SK-N-SH (cell line): ENCODE data around the gene TCFL5. TPM values are rescaled to one million over a fixed set of nuclear protein-coding genes. Genes with fewer than 3 reads are reported as not detected.

Experiments used
- CTCF ChIA-PET: fragments of 300-600, 350-600 bp; formaldehyde crosslinking; extraction: SDS; loops from one replicate; lab custom pipeline; 2021; lab: Yijun Ruan, JAX
- POLR2A ChIA-PET: fragments of 350-600 bp; sonication (Branson Sonifier 250); formaldehyde crosslinking; extraction: SDS; loops from one replicate; lab custom pipeline; 2020; ENCODE audit warnings: antibody characterized with exemption, inconsistent platforms; lab: Yijun Ruan, JAX
- DNase-seq: peaks from one replicate; pipeline ENCODE4 v3.0.0; 2012
- H2AFZ ChIP-seq: fragments of 200-600 bp; sonication (generic); 2 replicates; pipeline ENCODE4 v1.8.1; 2016; ENCODE audit warnings: antibody characterized with exemption, mild to moderate bottlenecking, low read depth
- H3F3A ChIP-seq: fragments of 200-600 bp; sonication (generic); replicated peaks from 2 replicates; pipeline ENCODE3; 2016; ENCODE audit warnings: antibody characterized with exemption, mild to moderate bottlenecking; ENCODE audit not compliant: insufficient read depth
- H3K27ac ChIP-seq, 2 experiments: fragments of 200-500 bp in 1 of 2; fragments of 200-600 bp in 1 of 2; sonication (Bioruptor generic) in 1 of 2; sonication (generic), shearing (Covaris generic) in 1 of 2; 2 replicates each; pipeline versions ENCODE4 v1.5.1 to v1.6.1; 2014 to 2016; ENCODE audit warnings: low read depth in 2 of 2, inconsistent platforms in 1 of 2, low read length in 1 of 2, mild to moderate bottlenecking in 1 of 2, mixed read lengths in 1 of 2
- H3K27me3 ChIP-seq: fragments of 200-600 bp; sonication (generic), shearing (Covaris generic); 2 replicates; pipeline ENCODE4 v1.6.1; 2016; ENCODE audit warnings: mixed run types; ENCODE audit not compliant: insufficient read depth
- H3K36me3 ChIP-seq, 2 experiments: fragments of 200-500 bp in 1 of 2; fragments of 200-600 bp in 1 of 2; sonication (Bioruptor generic) in 1 of 2; sonication (generic) in 1 of 2; replicated peaks in 1 of 2; 2 replicates each; pipeline versions ENCODE3 to v1.5.1; 2014 to 2016; ENCODE audit warnings: low read length in 1 of 2, mild to moderate bottlenecking in 1 of 2; ENCODE audit not compliant: insufficient read depth in 2 of 2, control insufficient read depth in 1 of 2
- H3K4me1 ChIP-seq, 2 experiments: fragments of 200-500 bp in 1 of 2; fragments of 200-600 bp in 1 of 2; sonication (Bioruptor generic) in 1 of 2; sonication (generic), shearing (Covaris generic) in 1 of 2; 2 replicates each; pipeline versions ENCODE4 v1.5.1 to v1.6.1; 2014 to 2016; ENCODE audit warnings: low read depth in 1 of 2, low read length in 1 of 2, mixed run types in 1 of 2; ENCODE audit not compliant: insufficient read depth in 2 of 2, control insufficient read depth in 1 of 2
- H3K4me2 ChIP-seq: fragments of 200-600 bp; sonication (generic), shearing (Covaris generic); 2 replicates; pipeline ENCODE4 v1.6.1; 2017; ENCODE audit warnings: mixed run types
- H3K4me3 ChIP-seq, 2 experiments: fragments of 200-500 bp in 1 of 2; fragments of 200-600 bp in 1 of 2; sonication (Bioruptor generic) in 1 of 2; sonication (generic), shearing (Covaris generic) in 1 of 2; 2 replicates each; pipeline versions ENCODE4 v1.5.1 to v1.8.1; 2014 to 2016; ENCODE audit warnings: low read depth in 2 of 2, inconsistent platforms in 1 of 2, low read length in 1 of 2, mild to moderate bottlenecking in 1 of 2, mixed read lengths in 1 of 2, moderate library complexity in 1 of 2
- H3K79me2 ChIP-seq: fragments of 200-600 bp; sonication (generic); 2 replicates; pipeline ENCODE4 v1.8.1; 2017; ENCODE audit warnings: mild to moderate bottlenecking; ENCODE audit not compliant: insufficient read depth
- H3K9ac ChIP-seq: fragments of 200-600 bp; sonication (generic); 2 replicates; pipeline ENCODE4 v1.6.1; 2017; ENCODE audit warnings: mixed run types
- H3K9me2 ChIP-seq: fragments of 200-600 bp; sonication (generic); 2 replicates; pipeline ENCODE4 v1.6.1; 2017; ENCODE audit warnings: mixed run types
- H3K9me3 ChIP-seq: fragments of 200-600 bp; sonication (generic); 2 replicates; pipeline ENCODE4 v1.6.1; 2017; ENCODE audit warnings: mixed run types, mild to moderate bottlenecking, moderate library complexity
- H4K20me1 ChIP-seq: fragments of 200-600 bp; sonication (generic); 2 replicates; pipeline ENCODE4 v1.6.1; 2017; ENCODE audit warnings: mild to moderate bottlenecking, mixed run types; ENCODE audit not compliant: insufficient read depth
- EP300 ChIP-seq, 2 experiments: IDR thresholded peaks; 2 replicates each; pipeline versions ENCODE4 v1.4.0 to v1.6.1; 2012; ENCODE audit warnings: borderline replicate concordance in 1 of 2, low read depth in 1 of 2, low read length in 1 of 2
- FOXJ3 ChIP-seq: sonication (generic); formaldehyde crosslinking; IDR thresholded peaks from 2 replicates; pipeline ENCODE4 v1.5.1; 2020; ENCODE audit warnings: mild to moderate bottlenecking, missing genetic modification reagents
- POLR2AphosphoS5 ChIP-seq: IDR thresholded peaks from 2 replicates; pipeline ENCODE4 v1.6.1; 2012; ENCODE audit warnings: low read depth, low read length
- RAD21 ChIP-seq: IDR thresholded peaks from 2 replicates; pipeline ENCODE4 v1.6.1; 2012; ENCODE audit warnings: mild to moderate bottlenecking, low read length
- RCOR1 ChIP-seq: fragments of 150-350 bp; IDR thresholded peaks from 2 replicates; pipeline ENCODE4 v1.6.1; 2017; ENCODE audit warnings: antibody characterized with exemption, low read length
- RFX5 ChIP-seq: IDR thresholded peaks from 2 replicates; pipeline ENCODE4 v1.6.1; 2012; ENCODE audit warnings: mild to moderate bottlenecking, improper control_type of control experiment, low read length
- SMC3 ChIP-seq: IDR thresholded peaks from 2 replicates; pipeline ENCODE4 v1.6.1; 2012; ENCODE audit warnings: low read depth, low read length, improper control_type of control experiment
- USF1 ChIP-seq: IDR thresholded peaks from 2 replicates; pipeline ENCODE4 v1.4.0; 2012; ENCODE audit warnings: low read depth, borderline replicate concordance
- WGBS: methylation state at CpG from one replicate; pipeline ENCODE4 v1.1.6; 2017; ENCODE audit warnings: low lambda C conversion rate; 5-methylcytosine and 5-hydroxymethylcytosine counted together
- polyA plus RNA-seq, 3 experiments: library from polyadenylated mRNA; depleted of rRNA; stranded (reverse); fragments of >200 nt; gene quantifications; 2 replicates each; pipeline ENCODE4 v1.2.3, GENCODE V29; 2012
- TF ChIP-seq, protein P1 (sequence below): IDR thresholded peaks from 2 replicates; pipeline ENCODE4 v1.6.1; 2012; ENCODE audit warnings: mild to moderate bottlenecking, low read depth, low read length, moderate library complexity

The TCFL5 gene
- polyA plus RNA-seq, 1 of the 3 experiments (the other 2 are of a cell fraction), result 10.1 TPM

DNA sequence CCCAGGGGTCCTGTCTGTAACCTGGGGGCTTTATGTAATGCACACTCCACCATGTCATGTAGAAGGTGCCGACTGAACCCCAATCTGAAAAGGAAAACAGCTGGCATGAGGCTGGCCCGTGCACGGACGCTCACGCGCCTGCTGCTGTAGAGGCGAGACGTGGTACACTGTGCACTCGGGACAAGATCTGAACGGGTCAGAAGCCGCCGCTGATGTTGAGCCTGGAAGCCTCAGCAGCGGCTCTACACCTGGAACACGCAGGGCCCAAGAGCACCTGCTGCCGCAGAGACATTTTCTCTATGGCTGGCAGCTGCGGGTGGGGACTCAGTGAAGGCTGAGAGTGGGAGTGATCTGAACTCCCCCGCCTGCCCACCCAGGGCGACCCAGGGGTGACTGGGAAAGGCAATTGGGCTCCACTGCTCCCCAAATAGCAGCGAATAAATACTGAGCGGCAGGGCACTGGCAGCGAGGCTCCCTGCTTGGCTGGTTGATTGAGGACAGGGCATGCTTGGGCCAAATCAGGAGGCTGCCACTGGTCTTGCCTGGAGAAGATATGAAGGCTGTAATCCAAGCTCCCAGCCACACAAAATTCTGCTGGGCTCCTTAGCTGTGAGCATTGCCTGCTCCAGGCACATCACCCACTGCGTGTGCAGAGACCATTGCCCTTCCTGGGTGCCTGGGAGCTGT lies 59.5 kb downstream of the TCFL5 start:
- Histone ChIP-seq H2AFZ (no peak overlapping the region), H3K9ac (no peak overlapping the region), H3K27me3 (no peaks in the 10 kb centered on the region), H3K36me3 (peaks cover 22 to 35% of the 10 kb centered on the region in 2 experiments)
- no peak for DNase-seq
- WGBS, result 91% methylated on average over 14 of the region's 22 CpGs
- TF ChIP-seq FOXJ3 (CRISPR knock-in tag) (no peak), RCOR1 (no peak)
- TF ChIP-seq, all 33 proteins: peak for 0
- H3K79me2 ChIP-seq, result peaks cover 33% of the 10 kb centered on the region
- H3F3A ChIP-seq, result peaks cover 12% of the 10 kb centered on the region
- CTCF ChIA-PET, result interaction anchor here (0.9 to 3.8 kb wide), 2 partner anchors 11 to 14 kb away, joined by 4 to 17 read pairs; partner anchors contain the start of gene COL9A3
- POLR2A ChIA-PET, result no interaction called here
- peaks cover 16 to 30% of the 10 kb centered on the region in 2 experiments; a peak in 3 of 4 replicates for H3K4me1 ChIP-seq
- no peaks in the 10 kb centered on the region for H3K9me2 ChIP-seq
- no peak overlapping the region for H3K4me3 ChIP-seq
- no peak overlapping the region for H3K27ac ChIP-seq
- peaks cover 21% of the 10 kb centered on the region for H4K20me1 ChIP-seq
- no peaks in the 10 kb centered on the region for H3K9me3 ChIP-seq
- H3K4me2 ChIP-seq, result no peak overlapping the region

- H2AFZ ChIP-seq, result no peak overlapping the region
- no peak overlapping the region for H3K4me3 ChIP-seq
- H3K4me2 ChIP-seq, result no peak overlapping the region
- no peaks in the 10 kb centered on the region for H3K9me2 ChIP-seq
- peaks cover 16% of the 10 kb centered on the region for H4K20me1 ChIP-seq
- H3K27ac ChIP-seq, result no peak overlapping the region
- H3K9me3 ChIP-seq, result no peaks in the 10 kb centered on the region
- ChIA-PET POLR2A (no interaction called here), CTCF (interaction anchor here (1.0 to 3.8 kb wide), 2 partner anchors 10 to 14 kb away, joined by 4 to 17 read pairs; no protein-coding TSS in a partner anchor)
- peaks cover 29% of the 10 kb centered on the region for H3K79me2 ChIP-seq
- WGBS, result 91% methylated on average over 11 of the region's 15 CpGs
- peaks cover 14 to 26% of the 10 kb centered on the region in 2 experiments; a peak in 3 of 4 replicates for H3K4me1 ChIP-seq
- peaks cover 12% of the 10 kb centered on the region for H3F3A ChIP-seq
- TF ChIP-seq RFX5 (no peak), SMC3 (no peak), POLR2AphosphoS5 (no peak), EP300 (IDR thresholded peaks at IDR 0.05; ENCODE audit: borderline replicate concordance in 1 of 2, low read depth in 1 of 2, low read length in 1 of 2) (no peak), FOXJ3 (CRISPR knock-in tag) (no peak), USF1 (no peak), RAD21 (no peak), RCOR1 (no peak)
- TF ChIP-seq, protein P1, sequence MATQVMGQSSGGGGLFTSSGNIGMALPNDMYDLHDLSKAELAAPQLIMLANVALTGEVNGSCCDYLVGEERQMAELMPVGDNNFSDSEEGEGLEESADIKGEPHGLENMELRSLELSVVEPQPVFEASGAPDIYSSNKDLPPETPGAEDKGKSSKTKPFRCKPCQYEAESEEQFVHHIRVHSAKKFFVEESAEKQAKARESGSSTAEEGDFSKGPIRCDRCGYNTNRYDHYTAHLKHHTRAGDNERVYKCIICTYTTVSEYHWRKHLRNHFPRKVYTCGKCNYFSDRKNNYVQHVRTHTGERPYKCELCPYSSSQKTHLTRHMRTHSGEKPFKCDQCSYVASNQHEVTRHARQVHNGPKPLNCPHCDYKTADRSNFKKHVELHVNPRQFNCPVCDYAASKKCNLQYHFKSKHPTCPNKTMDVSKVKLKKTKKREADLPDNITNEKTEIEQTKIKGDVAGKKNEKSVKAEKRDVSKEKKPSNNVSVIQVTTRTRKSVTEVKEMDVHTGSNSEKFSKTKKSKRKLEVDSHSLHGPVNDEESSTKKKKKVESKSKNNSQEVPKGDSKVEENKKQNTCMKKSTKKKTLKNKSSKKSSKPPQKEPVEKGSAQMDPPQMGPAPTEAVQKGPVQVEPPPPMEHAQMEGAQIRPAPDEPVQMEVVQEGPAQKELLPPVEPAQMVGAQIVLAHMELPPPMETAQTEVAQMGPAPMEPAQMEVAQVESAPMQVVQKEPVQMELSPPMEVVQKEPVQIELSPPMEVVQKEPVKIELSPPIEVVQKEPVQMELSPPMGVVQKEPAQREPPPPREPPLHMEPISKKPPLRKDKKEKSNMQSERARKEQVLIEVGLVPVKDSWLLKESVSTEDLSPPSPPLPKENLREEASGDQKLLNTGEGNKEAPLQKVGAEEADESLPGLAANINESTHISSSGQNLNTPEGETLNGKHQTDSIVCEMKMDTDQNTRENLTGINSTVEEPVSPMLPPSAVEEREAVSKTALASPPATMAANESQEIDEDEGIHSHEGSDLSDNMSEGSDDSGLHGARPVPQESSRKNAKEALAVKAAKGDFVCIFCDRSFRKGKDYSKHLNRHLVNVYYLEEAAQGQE, result no peak
- H3K9ac ChIP-seq, result no peak overlapping the region
- no peak for DNase-seq
- H3K27me3 ChIP-seq, result no peaks in the 10 kb centered on the region
- H3K36me3 ChIP-seq, result peaks cover 22 to 35% of the 10 kb centered on the region in 2 experiments
These were observed 60.2 kb downstream of the TCFL5 start for GRCh38 chr20:62801284-62802010.
